ENCODE data around the gene AFG3L2.

AFG3L2 gene

GRCh38 chr18:12369211-12369610 is 7.8 kb downstream of the AFG3L2 start:
- no peaks in the 10 kb centered on the region for H3K27me3 ChIP-seq (ENCODE audit: insufficient read depth, low read length)
- no peak overlapping the region for H3K4me3 ChIP-seq (ENCODE audit: low read length)
- no peak overlapping the region for H2AFZ ChIP-seq (ENCODE audit: low read depth, low read length)
- H3K36me3 ChIP-seq (ENCODE audit: insufficient read depth, low read length) = peaks cover 38% of the 10 kb centered on the region
- H3K9me3 ChIP-seq (ENCODE audit: low read length) = no peaks in the 10 kb centered on the region
- H3K4me1 ChIP-seq (ENCODE audit: insufficient read depth, low read length) = no peaks in the 10 kb centered on the region

- H3K9me3 ChIP-seq (ENCODE audit: low read length) = no peaks in the 10 kb centered on the region
Measured at GRCh38 chr18:12366784-12367183, 10.2 kb downstream of the AFG3L2 start.

GRCh38 chr18:12366379-12366778 is 10.6 kb downstream of the AFG3L2 start:
- H3K4me1 ChIP-seq (ENCODE audit: insufficient read depth, low read length) = no peaks in the 10 kb centered on the region
- H2AFZ ChIP-seq (ENCODE audit: low read depth, low read length) = no peak overlapping the region
- H3K27me3 ChIP-seq (ENCODE audit: insufficient read depth, low read length) = no peaks in the 10 kb centered on the region
- H3K9me3 ChIP-seq (ENCODE audit: low read length) = no peaks in the 10 kb centered on the region
- H3K4me3 ChIP-seq (ENCODE audit: low read length) = no peak overlapping the region
- peaks cover 64% of the 10 kb centered on the region for H3K36me3 ChIP-seq (ENCODE audit: insufficient read depth, low read length)

More at GRCh38 chr18:12366784-12367183, 10.2 kb downstream of the AFG3L2 start:
- Histone ChIP-seq H3K36me3 (ENCODE audit: insufficient read depth, low read length) (peaks cover 61% of the 10 kb centered on the region), H3K4me1 (ENCODE audit: insufficient read depth, low read length) (no peaks in the 10 kb centered on the region), H2AFZ (ENCODE audit: low read depth, low read length) (no peak overlapping the region), H3K4me3 (ENCODE audit: low read length) (no peak overlapping the region), H3K27me3 (ENCODE audit: insufficient read depth, low read length) (no peaks in the 10 kb centered on the region)

GRCh38 chr18:12362473-12363174 is 14.4 kb downstream of the AFG3L2 start:
- H3K36me3 ChIP-seq (ENCODE audit: insufficient read depth, low read length) = peaks cover 81% of the 10 kb centered on the region
- H3K4me1 ChIP-seq (ENCODE audit: insufficient read depth, low read length) = no peaks in the 10 kb centered on the region
- H3K27me3 ChIP-seq (ENCODE audit: insufficient read depth, low read length) = no peaks in the 10 kb centered on the region
- H2AFZ ChIP-seq (ENCODE audit: low read depth, low read length) = no peak overlapping the region
- no peak overlapping the region for H3K4me3 ChIP-seq (ENCODE audit: low read length)
- no peaks in the 10 kb centered on the region for H3K9me3 ChIP-seq (ENCODE audit: low read length)

GRCh38 chr18:12361770-12362378 is 15.2 kb downstream of the AFG3L2 start:
- H3K27me3 ChIP-seq (ENCODE audit: insufficient read depth, low read length) = no peaks in the 10 kb centered on the region
- no peak overlapping the region for H2AFZ ChIP-seq (ENCODE audit: low read depth, low read length)
- peaks cover 79% of the 10 kb centered on the region for H3K36me3 ChIP-seq (ENCODE audit: insufficient read depth, low read length)
- H3K9me3 ChIP-seq (ENCODE audit: low read length) = no peaks in the 10 kb centered on the region
- H3K4me1 ChIP-seq (ENCODE audit: insufficient read depth, low read length) = no peaks in the 10 kb centered on the region
- H3K4me3 ChIP-seq (ENCODE audit: low read length) = no peak overlapping the region

GRCh38 chr18:12359515-12359927 is 17.5 kb downstream of the AFG3L2 start:
- Histone ChIP-seq H3K4me3 (ENCODE audit: low read length) (no peak overlapping the region), H2AFZ (ENCODE audit: low read depth, low read length) (no peak overlapping the region), H3K9me3 (ENCODE audit: low read length) (no peaks in the 10 kb centered on the region), H3K36me3 (ENCODE audit: insufficient read depth, low read length) (peaks cover 82% of the 10 kb centered on the region), H3K27me3 (ENCODE audit: insufficient read depth, low read length) (no peaks in the 10 kb centered on the region), H3K4me1 (ENCODE audit: insufficient read depth, low read length) (no peaks in the 10 kb centered on the region)

- Histone ChIP-seq H3K27me3 (ENCODE audit: insufficient read depth, low read length) (no peaks in the 10 kb centered on the region), H2AFZ (ENCODE audit: low read depth, low read length) (no peak overlapping the region), H3K4me3 (ENCODE audit: low read length) (no peak overlapping the region), H3K36me3 (ENCODE audit: insufficient read depth, low read length) (peaks cover 82% of the 10 kb centered on the region), H3K4me1 (ENCODE audit: insufficient read depth, low read length) (no peaks in the 10 kb centered on the region), H3K9me3 (ENCODE audit: low read length) (no peaks in the 10 kb centered on the region)
Measured at GRCh38 chr18:12352188-12352587, 24.8 kb downstream of the AFG3L2 start.

- Histone ChIP-seq H3K4me3 (ENCODE audit: low read length) (no peak overlapping the region), H3K9me3 (ENCODE audit: low read length) (no peaks in the 10 kb centered on the region), H3K27me3 (ENCODE audit: insufficient read depth, low read length) (no peaks in the 10 kb centered on the region), H2AFZ (ENCODE audit: low read depth, low read length) (no peak overlapping the region), H3K36me3 (ENCODE audit: insufficient read depth, low read length) (peaks cover 87% of the 10 kb centered on the region), H3K4me1 (ENCODE audit: insufficient read depth, low read length) (no peaks in the 10 kb centered on the region)
Measured at GRCh38 chr18:12347895-12348294, 29.1 kb downstream of the AFG3L2 start.

GRCh38 chr18:12346240-12346565 is 30.8 kb downstream of the AFG3L2 start:
- H3K4me3 ChIP-seq (ENCODE audit: low read length) = no peak overlapping the region
- H3K36me3 ChIP-seq (ENCODE audit: insufficient read depth, low read length) = peaks cover 86% of the 10 kb centered on the region
- H3K27me3 ChIP-seq (ENCODE audit: insufficient read depth, low read length) = no peaks in the 10 kb centered on the region

GRCh38 chr18:12345491-12346239 is 31.4 kb downstream of the AFG3L2 start:
- Histone ChIP-seq H3K27me3 (ENCODE audit: insufficient read depth, low read length) (no peaks in the 10 kb centered on the region), H3K4me3 (ENCODE audit: low read length) (no peak overlapping the region), H3K36me3 (ENCODE audit: insufficient read depth, low read length) (peaks cover 85% of the 10 kb centered on the region), H2AFZ (ENCODE audit: low read depth, low read length) (no peak overlapping the region), H3K4me1 (ENCODE audit: insufficient read depth, low read length) (no peaks in the 10 kb centered on the region), H3K9me3 (ENCODE audit: low read length) (no peaks in the 10 kb centered on the region)

More at GRCh38 chr18:12346240-12346565, 30.8 kb downstream of the AFG3L2 start:
- H3K9me3 ChIP-seq (ENCODE audit: low read length) = no peaks in the 10 kb centered on the region
- H3K4me1 ChIP-seq (ENCODE audit: insufficient read depth, low read length) = no peaks in the 10 kb centered on the region
- no peak overlapping the region for H2AFZ ChIP-seq (ENCODE audit: low read depth, low read length)

GRCh38 chr18:12342661-12343060 is 34.4 kb downstream of the AFG3L2 start:
- H3K4me1 ChIP-seq (ENCODE audit: insufficient read depth, low read length) = no peaks in the 10 kb centered on the region
- no peaks in the 10 kb centered on the region for H3K9me3 ChIP-seq (ENCODE audit: low read length)
- peaks cover 75% of the 10 kb centered on the region for H3K36me3 ChIP-seq (ENCODE audit: insufficient read depth, low read length)
- H3K4me3 ChIP-seq (ENCODE audit: low read length) = no peak overlapping the region
- no peak overlapping the region for H2AFZ ChIP-seq (ENCODE audit: low read depth, low read length)
- no peaks in the 10 kb centered on the region for H3K27me3 ChIP-seq (ENCODE audit: insufficient read depth, low read length)

GRCh38 chr18:12340945-12341660 is 35.9 kb downstream of the AFG3L2 start:
- H3K4me1 ChIP-seq (ENCODE audit: insufficient read depth, low read length) = peaks cover 6% of the 10 kb centered on the region
- no peak overlapping the region for H2AFZ ChIP-seq (ENCODE audit: low read depth, low read length)
- H3K36me3 ChIP-seq (ENCODE audit: insufficient read depth, low read length) = peaks cover 75% of the 10 kb centered on the region

GRCh38 chr18:12338382-12338781 is 38.6 kb downstream of the AFG3L2 start:
- Histone ChIP-seq H3K4me3 (ENCODE audit: low read length) (no peak overlapping the region), H3K36me3 (ENCODE audit: insufficient read depth, low read length) (peaks cover 76% of the 10 kb centered on the region), H3K4me1 (ENCODE audit: insufficient read depth, low read length) (peaks cover 6% of the 10 kb centered on the region), H2AFZ (ENCODE audit: low read depth, low read length) (no peak overlapping the region), H3K27me3 (ENCODE audit: insufficient read depth, low read length) (no peaks in the 10 kb centered on the region), H3K9me3 (ENCODE audit: low read length) (peaks cover 12% of the 10 kb centered on the region)

More at GRCh38 chr18:12340945-12341660, 35.9 kb downstream of the AFG3L2 start:
- no peak overlapping the region for H3K4me3 ChIP-seq (ENCODE audit: low read length)
- H3K27me3 ChIP-seq (ENCODE audit: insufficient read depth, low read length) = no peaks in the 10 kb centered on the region
- peaks cover 9% of the 10 kb centered on the region for H3K9me3 ChIP-seq (ENCODE audit: low read length)
